HCT116 (cell line): ENCODE data around the gene IGFBP6. TPM values are rescaled to one million over a fixed set of nuclear protein-coding genes. Genes with fewer than 3 reads are reported as not detected.

ENCODE experiments used
- ATAC-seq: fragments of 200-7000 bp; cut with Tn5 transposase; 2 replicates; pipeline ENCODE4 v1.9.1; 2020; ENCODE audit warnings: mild to moderate bottlenecking, moderate library complexity
- BruUV-seq: library from RNA; stranded (reverse); fragments of 400-500 nt; replicated peaks from 2 replicates; lab custom pipeline; 2021; lab: Mats Ljungman, UMichigan
- CTCF ChIA-PET: fragments of 300-600 bp; sonication (Branson Sonifier 250); formaldehyde crosslinking; loops from one replicate; lab custom pipeline; 2021; ENCODE audit warnings: antibody characterized with exemption; lab: Charles Lee
- POLR2A ChIA-PET: fragments of 300-600, 350-600 bp; sonication (Branson Sonifier 250); formaldehyde crosslinking; loops from one replicate; lab custom pipeline; 2021; ENCODE audit warnings: antibody characterized with exemption; lab: Charles Lee
- RAD21 ChIA-PET, 2 experiments: fragments of 300-600 bp; sonication (Branson Sonifier 250); formaldehyde crosslinking; loops; one replicate each; lab custom pipeline; 2023; ENCODE audit warnings: low total read pairs in 2 of 2; ENCODE audit not compliant: uncharacterized antibody in 2 of 2, unreplicated experiment in 2 of 2, low non-redundant PET in 1 of 2; lab: Charles Lee
- DNase-seq: peaks from one replicate; pipeline ENCODE4 v3.0.0-alpha.2; 2010; ENCODE audit warnings: low read depth, low spot score
- H2AFZ ChIP-seq: fragments of 200-600 bp; shearing (Covaris generic), sonication (generic); 2 replicates; pipeline ENCODE4 v1.6.1; 2017; ENCODE audit warnings: low read depth, mixed run types, mixed read lengths, antibody characterized with exemption, low read length; ENCODE audit not compliant: poor library complexity, severe bottlenecking
- H3K27ac ChIP-seq: 2 replicates; pipeline ENCODE4 v1.5.1; 2012; ENCODE audit warnings: low read depth, low read length
- H3K27me3 ChIP-seq: fragments of 200-600 bp; sonication (generic); 2 replicates; pipeline ENCODE4 v1.6.1; 2016; ENCODE audit warnings: mixed run types, low read length, mixed read lengths; ENCODE audit not compliant: insufficient read depth
- H3K36me3 ChIP-seq, 2 experiments: fragments of 200-500 bp in 1 of 2; fragments of 200-600 bp in 1 of 2; sonication (Bioruptor generic) in 1 of 2; sonication (generic) in 1 of 2; 2 replicates each; pipeline versions ENCODE4 v1.5.1 to v1.6.1; 2014 to 2016; ENCODE audit warnings: low read length in 2 of 2, inconsistent platforms in 1 of 2, mixed read lengths in 1 of 2, mixed run types in 1 of 2; ENCODE audit not compliant: insufficient read depth in 2 of 2, control insufficient read depth in 1 of 2
- H3K4me1 ChIP-seq, 2 experiments: fragments of 200-600 bp in 1 of 2; sonication (generic) in 1 of 2; 2 replicates each; pipeline versions ENCODE4 v1.5.1 to v1.6.1; 2012 to 2017; ENCODE audit warnings: low read length in 2 of 2, inconsistent platforms in 1 of 2, mild to moderate bottlenecking in 1 of 2, mixed read lengths in 1 of 2, mixed run types in 1 of 2, moderate library complexity in 1 of 2; ENCODE audit not compliant: insufficient read depth in 2 of 2, control insufficient read depth in 1 of 2
- H3K4me2 ChIP-seq: fragments of 200-600 bp; sonication (generic); 2 replicates; pipeline ENCODE4 v1.6.1; 2017; ENCODE audit warnings: mixed run types, low read length, mixed read lengths
- H3K4me3 ChIP-seq, 2 experiments: fragments of 200-600 bp in 1 of 2; sonication (generic) in 1 of 2; replicated peaks in 1 of 2; 2 replicates each; pipeline ENCODE4 v1.5.1; 2011 to 2016; ENCODE audit warnings: low read length in 2 of 2, control low read depth in 1 of 2, low read depth in 1 of 2, mild to moderate bottlenecking in 1 of 2, mixed read lengths in 1 of 2, mixed run types in 1 of 2
- H3K79me2 ChIP-seq: fragments of 200-600 bp; sonication (generic); 2 replicates; pipeline ENCODE4 v1.6.1; 2017; ENCODE audit warnings: mild to moderate bottlenecking, mixed run types, low read length, moderate library complexity, mixed read lengths; ENCODE audit not compliant: insufficient read depth
- H3K9ac ChIP-seq: fragments of 200-600 bp; sonication (generic); 2 replicates; pipeline ENCODE4 v1.6.1; 2016; ENCODE audit warnings: low read length, mixed read lengths
- H3K9me2 ChIP-seq: fragments of 200-600 bp; sonication (generic), shearing (Covaris generic); 2 replicates; pipeline ENCODE4 v1.6.1; 2017; ENCODE audit warnings: mixed run types, mild to moderate bottlenecking, moderate library complexity; ENCODE audit not compliant: insufficient read depth
- H3K9me3 ChIP-seq, 2 experiments: fragments of 200-500 bp in 1 of 2; fragments of 200-600 bp in 1 of 2; sonication (Bioruptor generic) in 1 of 2; sonication (generic) in 1 of 2; 2 replicates each; pipeline ENCODE4 v1.6.1; 2014 to 2017; ENCODE audit warnings: low read length in 2 of 2, mixed read lengths in 2 of 2, inconsistent platforms in 1 of 2, low read depth in 1 of 2, mild to moderate bottlenecking in 1 of 2, mixed run types in 1 of 2, moderate library complexity in 1 of 2; ENCODE audit not compliant: control insufficient read depth in 1 of 2, insufficient read depth in 1 of 2
- H4K20me1 ChIP-seq: fragments of 200-600 bp; sonication (generic), shearing (Covaris generic); 2 replicates; pipeline ENCODE4 v1.6.1; 2017; ENCODE audit warnings: mixed run types, mild to moderate bottlenecking, moderate library complexity; ENCODE audit not compliant: insufficient read depth
- CBX3 ChIP-seq: IDR thresholded peaks from 2 replicates; pipeline ENCODE4 v1.6.1; 2012; ENCODE audit warnings: low read depth
- CEBPB ChIP-seq: IDR thresholded peaks from 2 replicates; pipeline ENCODE4 v1.6.1; 2012; ENCODE audit warnings: low read depth
- CTCF ChIP-seq, 3 experiments: fragments of 200-600 bp in 1 of 3; sonication (generic) in 1 of 3; IDR thresholded peaks in 2 of 3; conservative IDR thresholded peaks in 1 of 3; 2 replicates each; pipeline ENCODE4 v1.5.1; 2012 to 2017; ENCODE audit warnings: low read depth in 2 of 3, low read length in 2 of 3, antibody characterized with exemption in 1 of 3, borderline replicate concordance in 1 of 3, control low read depth in 1 of 3, mild to moderate bottlenecking in 1 of 3, mixed read lengths in 1 of 3, mixed run types in 1 of 3, moderate library complexity in 1 of 3; ENCODE audit not compliant: insufficient read depth in 1 of 3
- EGR1 ChIP-seq: IDR thresholded peaks from 2 replicates; pipeline ENCODE4 v1.6.1; 2012; ENCODE audit warnings: low read depth
- ELF1 ChIP-seq: IDR thresholded peaks from 2 replicates; pipeline ENCODE4 v1.6.1; 2012; ENCODE audit warnings: low read depth, borderline replicate concordance
- EZH2phosphoT487 ChIP-seq: fragments of 200-600 bp; IDR thresholded peaks from 2 replicates; pipeline ENCODE4 v1.6.1; 2018; ENCODE audit warnings: antibody characterized with exemption, borderline replicate concordance
- FOSL1 ChIP-seq: IDR thresholded peaks from 2 replicates; pipeline ENCODE4 v1.6.1; 2012; ENCODE audit warnings: low read depth
- JUND ChIP-seq: IDR thresholded peaks from 2 replicates; pipeline ENCODE4 v1.6.1; 2012
- POLR2AphosphoS5 ChIP-seq: IDR thresholded peaks from 2 replicates; pipeline ENCODE4 v1.6.1; 2011; ENCODE audit warnings: mild to moderate bottlenecking, low read depth, low read length, moderate library complexity
- SIN3A ChIP-seq: IDR thresholded peaks from 2 replicates; pipeline ENCODE4 v1.6.1; 2012; ENCODE audit warnings: low read depth
- SRF ChIP-seq: IDR thresholded peaks from 2 replicates; pipeline ENCODE4 v1.6.1; 2012; ENCODE audit warnings: low read depth
- TCF7L2 ChIP-seq: IDR thresholded peaks from 2 replicates; pipeline ENCODE4 v1.7.0; 2011; ENCODE audit warnings: borderline replicate concordance, inconsistent platforms; ENCODE audit not compliant: insufficient read depth, insufficient read length; ENCODE audit errors: extremely low read depth
- YY1 ChIP-seq: IDR thresholded peaks from 2 replicates; pipeline ENCODE4 v1.6.1; 2011; ENCODE audit warnings: low read length, low read depth, moderate library complexity, mild to moderate bottlenecking; ENCODE audit not compliant: insufficient replicate concordance; ENCODE audit errors: extremely low read depth
- ZFX ChIP-seq: fragments of 450-650 bp; IDR thresholded peaks from 2 replicates; pipeline ENCODE4 v1.6.1; 2017
- ZNF274 ChIP-seq: fragments of 200-500 bp; sonication (Bioruptor generic); IDR thresholded peaks from 2 replicates; pipeline ENCODE4 v1.6.1; 2014; ENCODE audit warnings: mild to moderate bottlenecking, low read depth, low read length, inconsistent platforms
- intact Hi-C: fragments of 100-400 bp; cut with micrococcal nuclease; formaldehyde crosslinking; loops from 2 replicates; pipeline ENCODE4 v1.10.0; 2022
- total RNA-seq: library from RNA; stranded (reverse); gene quantifications from one replicate; pipeline ENCODE4 v1.2.1, GENCODE V29; 2021; ENCODE audit not compliant: unreplicated experiment
- TF ChIP-seq, protein P1 (sequence below): IDR thresholded peaks from 2 replicates; pipeline ENCODE4 v1.6.1; 2012
- TF ChIP-seq, protein P2 (sequence below): IDR thresholded peaks from 2 replicates; pipeline ENCODE4 v1.6.1; 2012

IGFBP6 gene
- total RNA-seq, 1 experiment from 2014 or later: 83.4 TPM

GRCh38 chr12:53124352-53124723 is 26.9 kb downstream of the IGFBP6 start:
- no TSS peak for BruUV-seq
- intact Hi-C loops: no loop called here
- no peak overlapping the region for H3K4me2 ChIP-seq
- H3K4me1 ChIP-seq: no peaks in the 10 kb centered on the region
- H3K9me2 ChIP-seq: no peaks in the 10 kb centered on the region
- H3K9ac ChIP-seq: no peak overlapping the region
- no peak overlapping the region for H3K27ac ChIP-seq
- TF ChIP-seq EGR1 (no peak), CBX3 (no peak), SRF (no peak), JUND (no peak), ZNF274 (no peak)
- TF ChIP-seq, protein P1, sequence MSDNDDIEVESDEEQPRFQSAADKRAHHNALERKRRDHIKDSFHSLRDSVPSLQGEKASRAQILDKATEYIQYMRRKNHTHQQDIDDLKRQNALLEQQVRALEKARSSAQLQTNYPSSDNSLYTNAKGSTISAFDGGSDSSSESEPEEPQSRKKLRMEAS: no peak
- TF ChIP-seq, all 23 proteins: peak for 0
- ChIA-PET RAD21 (no interaction called here), CTCF (no interaction called here), POLR2A (no interaction called here)
- no peaks in the 10 kb centered on the region for H3K36me3 ChIP-seq
- no peaks in the 10 kb centered on the region for H3K79me2 ChIP-seq
- no peak for ATAC-seq
- no peak for DNase-seq
- H3K27me3 ChIP-seq: no peaks in the 10 kb centered on the region
- H3K9me3 ChIP-seq: no peaks in the 10 kb centered on the region
- H2AFZ ChIP-seq: no peak overlapping the region
- no peaks in the 10 kb centered on the region for H4K20me1 ChIP-seq
- H3K4me3 ChIP-seq: no peak overlapping the region

DNA sequence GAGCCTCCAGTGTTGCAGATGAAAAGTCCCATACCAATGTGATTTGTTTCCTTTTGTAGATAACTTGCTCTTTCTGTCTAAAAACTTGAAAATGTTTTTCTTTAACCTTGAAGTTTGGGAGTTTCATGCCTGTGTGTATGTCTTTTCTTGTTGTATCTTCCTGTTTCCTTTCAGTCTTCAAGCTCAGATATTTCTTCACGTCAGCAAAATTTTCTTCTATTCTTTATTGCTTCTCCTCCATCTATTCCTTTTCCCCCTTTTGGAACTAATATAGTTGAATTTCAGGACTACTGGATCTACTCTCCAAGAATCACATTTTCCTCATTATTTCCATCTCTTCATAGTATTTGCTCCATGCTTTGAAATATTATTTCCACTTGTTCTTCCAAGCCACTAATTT is 29.7 kb downstream of the IGFBP6 start:
- intact Hi-C loops: no loop called here
- DNase-seq: no peak
- no peaks in the 10 kb centered on the region for H3K27me3 ChIP-seq
- H2AFZ ChIP-seq: no peak overlapping the region
- no peak overlapping the region for H3K4me3 ChIP-seq
- H3K27ac ChIP-seq: no peak overlapping the region
- H3K79me2 ChIP-seq: no peaks in the 10 kb centered on the region
- no TSS peak for BruUV-seq
- TF ChIP-seq CBX3 (no peak), EZH2phosphoT487 (no peak), TCF7L2 (no peak), CEBPB (no peak), ZFX (no peak), ELF1 (no peak), SRF (no peak), YY1 (no peak), POLR2AphosphoS5 (no peak), JUND (no peak), SIN3A (no peak), CTCF (IDR thresholded peaks at IDR 0.05 in 2 of 3, conservative IDR thresholded peaks at IDR 0.05 in 1 of 3; ENCODE audit: borderline replicate concordance in 1 of 3, insufficient read depth in 1 of 3, low read depth in 2 of 3, low read length in 2 of 3) (no peak), FOSL1 (no peak)
- TF ChIP-seq, protein P2, sequence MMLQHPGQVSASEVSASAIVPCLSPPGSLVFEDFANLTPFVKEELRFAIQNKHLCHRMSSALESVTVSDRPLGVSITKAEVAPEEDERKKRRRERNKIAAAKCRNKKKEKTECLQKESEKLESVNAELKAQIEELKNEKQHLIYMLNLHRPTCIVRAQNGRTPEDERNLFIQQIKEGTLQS: no peak
- TF ChIP-seq, all 23 proteins: peak for 0
- Histone ChIP-seq H3K4me2 (no peak overlapping the region), H3K9ac (no peak overlapping the region), H3K9me2 (no peaks in the 10 kb centered on the region), H3K4me1 (no peaks in the 10 kb centered on the region), H3K9me3 (no peaks in the 10 kb centered on the region), H3K36me3 (no peaks in the 10 kb centered on the region), H4K20me1 (no peaks in the 10 kb centered on the region)
- ChIA-PET CTCF (no interaction called here), POLR2A (no interaction called here), RAD21 (no interaction called here)
- no peak for ATAC-seq
